K562 (cell line): ENCODE results near the gene IL3RA.

ENCODE experiments used
- ELF1 ChIP-seq: fragments of 200-800 bp; sonication (Bioruptor generic); IDR thresholded peaks from 2 replicates; pipeline ENCODE4 v1.6.1; 2016; ENCODE audit warnings: missing genetic modification characterization, missing compliant biosample characterization
- FOS ChIP-seq: IDR thresholded peaks from 3 replicates; pipeline ENCODE4 v1.6.1; 2011; ENCODE audit not compliant: insufficient read length; ENCODE audit errors: extremely low read depth
- HDAC2 ChIP-seq: fragments of 450-650 bp; IDR thresholded peaks from 2 replicates; pipeline ENCODE4 v1.6.1; 2016; ENCODE audit warnings: mild to moderate bottlenecking
- NFIC ChIP-seq: fragments of 450-650 bp; IDR thresholded peaks from 2 replicates; pipeline ENCODE4 v1.6.1; 2017; ENCODE audit warnings: mild to moderate bottlenecking, inconsistent platforms
- SIRT6 ChIP-seq: IDR thresholded peaks from one replicate; pipeline ENCODE4 v1.6.1; 2012; ENCODE audit warnings: low read depth, mild to moderate bottlenecking, control low read depth, inconsistent platforms, low read length, moderate library complexity
- SREBF1 ChIP-seq: fragments of 150-350 bp; IDR thresholded peaks from 2 replicates; pipeline ENCODE4 v1.6.1; 2014; ENCODE audit warnings: antibody characterized with exemption, low read depth, low read length, borderline replicate concordance
- TBL1XR1 ChIP-seq, 2 experiments: IDR thresholded peaks; 2 replicates each; pipeline ENCODE4 v1.6.1; 2012; ENCODE audit warnings: improper control_type of control experiment in 2 of 2, low read length in 2 of 2, mild to moderate bottlenecking in 1 of 2
- TF ChIP-seq, protein P1 (sequence below): fragments of 450-650 bp; IDR thresholded peaks from 2 replicates; pipeline ENCODE4 v1.6.1; 2016; ENCODE audit warnings: missing biosample characterization, missing genetic modification characterization
- TF ChIP-seq, protein P2 (sequence below), 3 experiments: IDR thresholded peaks in 2 of 3; conservative IDR thresholded peaks in 1 of 3; 2 replicates each; pipeline ENCODE4 v1.5.1; 2011 to 2012; ENCODE audit warnings: low read length in 3 of 3, mild to moderate bottlenecking in 3 of 3, control low read depth in 2 of 3, improper control_type of control experiment in 1 of 3, inconsistent platforms in 1 of 3, low read depth in 1 of 3, mixed read lengths in 1 of 3, moderate library complexity in 1 of 3; ENCODE audit not compliant: insufficient read depth in 2 of 3
- TF ChIP-seq, protein P3 (sequence below): fragments of 450-650 bp; IDR thresholded peaks from 2 replicates; pipeline ENCODE4 v1.6.1; 2016; ENCODE audit warnings: mild to moderate bottlenecking

DNA sequence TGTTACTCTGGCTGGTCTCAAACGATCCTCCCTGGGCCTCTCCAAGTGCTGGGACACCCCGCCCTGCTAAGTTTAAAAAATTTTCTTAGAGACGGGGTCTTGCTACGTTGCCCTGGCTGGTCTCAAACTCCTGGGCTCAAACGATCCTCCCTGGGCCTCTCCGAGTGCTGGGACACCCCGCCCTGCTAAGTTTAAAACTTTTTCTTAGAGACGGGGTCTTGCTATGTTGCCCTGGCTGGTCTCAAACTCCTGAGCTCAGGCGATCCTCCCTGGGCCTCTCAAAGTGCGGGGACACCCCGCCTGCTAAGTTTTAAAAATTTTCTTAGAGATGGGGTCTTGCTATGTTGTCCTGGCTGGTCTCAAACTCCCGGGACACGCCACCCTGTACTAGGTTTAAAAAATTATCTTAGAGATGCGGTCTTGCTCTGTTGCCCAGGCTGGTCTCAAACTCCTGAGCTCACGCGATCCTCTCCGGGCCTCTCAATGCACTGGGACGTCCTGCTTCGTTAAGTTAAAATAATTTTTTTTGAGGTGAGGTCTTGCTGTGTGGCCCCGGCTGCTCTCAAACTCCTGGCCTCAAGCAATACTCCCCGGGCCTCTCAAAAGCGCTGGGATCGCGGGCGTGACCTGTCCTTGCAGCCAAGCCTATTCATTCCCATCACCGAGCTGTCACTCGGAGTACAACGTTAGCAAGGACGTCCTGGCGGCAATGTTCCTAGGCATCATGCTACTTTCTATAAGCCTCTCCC is 54.2 kb downstream of the IL3RA start:
- TF ChIP-seq, protein P1, sequence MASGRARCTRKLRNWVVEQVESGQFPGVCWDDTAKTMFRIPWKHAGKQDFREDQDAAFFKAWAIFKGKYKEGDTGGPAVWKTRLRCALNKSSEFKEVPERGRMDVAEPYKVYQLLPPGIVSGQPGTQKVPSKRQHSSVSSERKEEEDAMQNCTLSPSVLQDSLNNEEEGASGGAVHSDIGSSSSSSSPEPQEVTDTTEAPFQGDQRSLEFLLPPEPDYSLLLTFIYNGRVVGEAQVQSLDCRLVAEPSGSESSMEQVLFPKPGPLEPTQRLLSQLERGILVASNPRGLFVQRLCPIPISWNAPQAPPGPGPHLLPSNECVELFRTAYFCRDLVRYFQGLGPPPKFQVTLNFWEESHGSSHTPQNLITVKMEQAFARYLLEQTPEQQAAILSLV, result no peak
- TF ChIP-seq, protein P2, sequence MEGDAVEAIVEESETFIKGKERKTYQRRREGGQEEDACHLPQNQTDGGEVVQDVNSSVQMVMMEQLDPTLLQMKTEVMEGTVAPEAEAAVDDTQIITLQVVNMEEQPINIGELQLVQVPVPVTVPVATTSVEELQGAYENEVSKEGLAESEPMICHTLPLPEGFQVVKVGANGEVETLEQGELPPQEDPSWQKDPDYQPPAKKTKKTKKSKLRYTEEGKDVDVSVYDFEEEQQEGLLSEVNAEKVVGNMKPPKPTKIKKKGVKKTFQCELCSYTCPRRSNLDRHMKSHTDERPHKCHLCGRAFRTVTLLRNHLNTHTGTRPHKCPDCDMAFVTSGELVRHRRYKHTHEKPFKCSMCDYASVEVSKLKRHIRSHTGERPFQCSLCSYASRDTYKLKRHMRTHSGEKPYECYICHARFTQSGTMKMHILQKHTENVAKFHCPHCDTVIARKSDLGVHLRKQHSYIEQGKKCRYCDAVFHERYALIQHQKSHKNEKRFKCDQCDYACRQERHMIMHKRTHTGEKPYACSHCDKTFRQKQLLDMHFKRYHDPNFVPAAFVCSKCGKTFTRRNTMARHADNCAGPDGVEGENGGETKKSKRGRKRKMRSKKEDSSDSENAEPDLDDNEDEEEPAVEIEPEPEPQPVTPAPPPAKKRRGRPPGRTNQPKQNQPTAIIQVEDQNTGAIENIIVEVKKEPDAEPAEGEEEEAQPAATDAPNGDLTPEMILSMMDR (IDR thresholded peaks at IDR 0.05 in 2 of 3, conservative IDR thresholded peaks at IDR 0.05 in 1 of 3; ENCODE audit: insufficient read depth in 2 of 3, low read depth in 1 of 3, low read length in 3 of 3), result no peak
- TF ChIP-seq NFIC, result no peak
- TF ChIP-seq FOS, result no peak
- no peak for TF ChIP-seq HDAC2
- no peak for TF ChIP-seq ELF1 (tag)
- no peak for TF ChIP-seq TBL1XR1 (IDR thresholded peaks at IDR 0.05; ENCODE audit: low read length in 2 of 2)
- no peak for TF ChIP-seq SREBF1
- TF ChIP-seq, protein P3, sequence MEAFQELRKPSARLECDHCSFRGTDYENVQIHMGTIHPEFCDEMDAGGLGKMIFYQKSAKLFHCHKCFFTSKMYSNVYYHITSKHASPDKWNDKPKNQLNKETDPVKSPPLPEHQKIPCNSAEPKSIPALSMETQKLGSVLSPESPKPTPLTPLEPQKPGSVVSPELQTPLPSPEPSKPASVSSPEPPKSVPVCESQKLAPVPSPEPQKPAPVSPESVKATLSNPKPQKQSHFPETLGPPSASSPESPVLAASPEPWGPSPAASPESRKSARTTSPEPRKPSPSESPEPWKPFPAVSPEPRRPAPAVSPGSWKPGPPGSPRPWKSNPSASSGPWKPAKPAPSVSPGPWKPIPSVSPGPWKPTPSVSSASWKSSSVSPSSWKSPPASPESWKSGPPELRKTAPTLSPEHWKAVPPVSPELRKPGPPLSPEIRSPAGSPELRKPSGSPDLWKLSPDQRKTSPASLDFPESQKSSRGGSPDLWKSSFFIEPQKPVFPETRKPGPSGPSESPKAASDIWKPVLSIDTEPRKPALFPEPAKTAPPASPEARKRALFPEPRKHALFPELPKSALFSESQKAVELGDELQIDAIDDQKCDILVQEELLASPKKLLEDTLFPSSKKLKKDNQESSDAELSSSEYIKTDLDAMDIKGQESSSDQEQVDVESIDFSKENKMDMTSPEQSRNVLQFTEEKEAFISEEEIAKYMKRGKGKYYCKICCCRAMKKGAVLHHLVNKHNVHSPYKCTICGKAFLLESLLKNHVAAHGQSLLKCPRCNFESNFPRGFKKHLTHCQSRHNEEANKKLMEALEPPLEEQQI, result no peak
- TF ChIP-seq SIRT6, result no peak
